SU-DHL-6 (cell line): ENCODE results near the gene PRKCD.

ENCODE experiments used
- EZH2phosphoT487 ChIP-seq: fragments of 200-600 bp; sonication (generic), shearing (Covaris generic); conservative IDR thresholded peaks from 2 replicates; pipeline ENCODE4 v1.6.1; 2018; ENCODE audit warnings: mild to moderate bottlenecking, antibody characterized with exemption, low read length, moderate library complexity, mixed read lengths
- TF ChIP-seq, protein P1 (sequence below): fragments of 200-600 bp; sonication (generic); IDR thresholded peaks from one replicate; pipeline ENCODE4 v1.5.1; 2017; ENCODE audit warnings: antibody characterized with exemption, mild to moderate bottlenecking, low read length, moderate library complexity; ENCODE audit not compliant: insufficient read depth, poor library complexity, severe bottlenecking

- TF ChIP-seq EZH2phosphoT487 = no peak
- TF ChIP-seq, protein P1, sequence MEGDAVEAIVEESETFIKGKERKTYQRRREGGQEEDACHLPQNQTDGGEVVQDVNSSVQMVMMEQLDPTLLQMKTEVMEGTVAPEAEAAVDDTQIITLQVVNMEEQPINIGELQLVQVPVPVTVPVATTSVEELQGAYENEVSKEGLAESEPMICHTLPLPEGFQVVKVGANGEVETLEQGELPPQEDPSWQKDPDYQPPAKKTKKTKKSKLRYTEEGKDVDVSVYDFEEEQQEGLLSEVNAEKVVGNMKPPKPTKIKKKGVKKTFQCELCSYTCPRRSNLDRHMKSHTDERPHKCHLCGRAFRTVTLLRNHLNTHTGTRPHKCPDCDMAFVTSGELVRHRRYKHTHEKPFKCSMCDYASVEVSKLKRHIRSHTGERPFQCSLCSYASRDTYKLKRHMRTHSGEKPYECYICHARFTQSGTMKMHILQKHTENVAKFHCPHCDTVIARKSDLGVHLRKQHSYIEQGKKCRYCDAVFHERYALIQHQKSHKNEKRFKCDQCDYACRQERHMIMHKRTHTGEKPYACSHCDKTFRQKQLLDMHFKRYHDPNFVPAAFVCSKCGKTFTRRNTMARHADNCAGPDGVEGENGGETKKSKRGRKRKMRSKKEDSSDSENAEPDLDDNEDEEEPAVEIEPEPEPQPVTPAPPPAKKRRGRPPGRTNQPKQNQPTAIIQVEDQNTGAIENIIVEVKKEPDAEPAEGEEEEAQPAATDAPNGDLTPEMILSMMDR = no peak
Measured at GRCh38 chr3:53236112-53236841, 75.3 kb downstream of the PRKCD start.
